ENCODE results near the gene AFP.

- TF ChIP-seq EZH2 (IDR thresholded peaks at IDR 0.05; ENCODE audit: low read length): no peak
- TF ChIP-seq CTCF (optimal IDR thresholded peaks at IDR 0.05 in 1 of 3, IDR thresholded peaks at IDR 0.05 in 1 of 3, conservative IDR thresholded peaks at IDR 0.05 in 1 of 3; ENCODE audit: extremely low read depth in 1 of 3, insufficient read depth in 2 of 3, low read length in 3 of 3): no peak
Measured at GRCh38 chr4:73470728-73471127, 34.7 kb downstream of the AFP start.

Data from keratinocyte (primary cell).